ENCODE results near the gene CMPK1. TPM values are rescaled to one million over a fixed set of nuclear protein-coding genes. Genes with fewer than 3 reads are reported as not detected.

Gene CMPK1
- total and polyA plus RNA-seq, 2 experiments from 2014 or later = 21.6 to 40.0 TPM

DNA sequence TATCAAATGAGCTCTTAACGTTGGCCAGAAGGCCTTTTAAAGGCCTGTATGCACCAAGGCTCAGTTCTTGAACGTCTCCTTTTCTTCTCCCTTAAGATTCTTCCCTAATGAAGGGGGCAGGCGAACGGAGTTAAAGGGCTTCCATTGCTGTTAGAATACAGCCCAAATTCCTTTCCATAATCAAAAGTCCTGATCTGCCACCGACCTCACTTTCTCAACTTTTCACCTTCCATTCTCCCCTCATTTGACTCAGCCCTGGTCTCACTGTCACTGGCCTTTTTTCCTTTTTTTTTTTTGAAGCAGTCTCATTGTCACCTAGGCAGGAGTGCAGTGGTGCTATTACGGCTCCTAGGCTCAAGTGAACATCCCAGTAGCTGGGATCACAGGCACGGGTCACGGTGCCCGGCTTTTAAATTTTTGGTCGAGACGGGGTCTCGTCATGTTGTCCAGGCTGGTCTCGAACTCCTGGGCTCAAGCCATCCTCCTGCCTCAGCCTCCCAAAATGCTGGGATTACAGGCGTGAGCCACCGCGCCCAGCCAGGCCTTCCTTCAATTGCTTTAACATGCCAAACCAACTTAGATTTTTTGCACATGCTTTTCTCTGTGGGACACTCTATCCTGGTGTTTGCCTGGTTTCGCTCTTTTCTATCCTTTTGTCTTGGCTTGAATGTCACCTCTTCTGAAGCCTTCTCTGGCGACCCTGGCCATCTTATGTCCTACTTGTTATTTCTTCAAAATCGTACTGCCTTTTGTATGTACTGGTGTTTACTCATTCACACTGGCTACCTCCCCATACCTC lies 612 bp upstream of the CMPK1 start:
- TF ChIP-seq, protein P1, sequence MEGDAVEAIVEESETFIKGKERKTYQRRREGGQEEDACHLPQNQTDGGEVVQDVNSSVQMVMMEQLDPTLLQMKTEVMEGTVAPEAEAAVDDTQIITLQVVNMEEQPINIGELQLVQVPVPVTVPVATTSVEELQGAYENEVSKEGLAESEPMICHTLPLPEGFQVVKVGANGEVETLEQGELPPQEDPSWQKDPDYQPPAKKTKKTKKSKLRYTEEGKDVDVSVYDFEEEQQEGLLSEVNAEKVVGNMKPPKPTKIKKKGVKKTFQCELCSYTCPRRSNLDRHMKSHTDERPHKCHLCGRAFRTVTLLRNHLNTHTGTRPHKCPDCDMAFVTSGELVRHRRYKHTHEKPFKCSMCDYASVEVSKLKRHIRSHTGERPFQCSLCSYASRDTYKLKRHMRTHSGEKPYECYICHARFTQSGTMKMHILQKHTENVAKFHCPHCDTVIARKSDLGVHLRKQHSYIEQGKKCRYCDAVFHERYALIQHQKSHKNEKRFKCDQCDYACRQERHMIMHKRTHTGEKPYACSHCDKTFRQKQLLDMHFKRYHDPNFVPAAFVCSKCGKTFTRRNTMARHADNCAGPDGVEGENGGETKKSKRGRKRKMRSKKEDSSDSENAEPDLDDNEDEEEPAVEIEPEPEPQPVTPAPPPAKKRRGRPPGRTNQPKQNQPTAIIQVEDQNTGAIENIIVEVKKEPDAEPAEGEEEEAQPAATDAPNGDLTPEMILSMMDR (IDR thresholded peaks at IDR 0.05; ENCODE audit: low read depth, low read length) = no peak
- H3K9me3 ChIP-seq (ENCODE audit: low read depth) = no peaks in the 10 kb centered on the region
- DNase-seq (ENCODE audit: low read depth in 1 of 2, low spot score in 1 of 2) = no peak
- H3K4me3 ChIP-seq = peak overlapping the region; percentile 95
- H3K27me3 ChIP-seq = no peaks in the 10 kb centered on the region
- H3K36me3 ChIP-seq = no peaks in the 10 kb centered on the region
- peaks cover 12% of the 10 kb centered on the region for H3K4me1 ChIP-seq (ENCODE audit: low read depth)
- H3K27ac ChIP-seq = peak overlapping the region; percentile 96

DNA sequence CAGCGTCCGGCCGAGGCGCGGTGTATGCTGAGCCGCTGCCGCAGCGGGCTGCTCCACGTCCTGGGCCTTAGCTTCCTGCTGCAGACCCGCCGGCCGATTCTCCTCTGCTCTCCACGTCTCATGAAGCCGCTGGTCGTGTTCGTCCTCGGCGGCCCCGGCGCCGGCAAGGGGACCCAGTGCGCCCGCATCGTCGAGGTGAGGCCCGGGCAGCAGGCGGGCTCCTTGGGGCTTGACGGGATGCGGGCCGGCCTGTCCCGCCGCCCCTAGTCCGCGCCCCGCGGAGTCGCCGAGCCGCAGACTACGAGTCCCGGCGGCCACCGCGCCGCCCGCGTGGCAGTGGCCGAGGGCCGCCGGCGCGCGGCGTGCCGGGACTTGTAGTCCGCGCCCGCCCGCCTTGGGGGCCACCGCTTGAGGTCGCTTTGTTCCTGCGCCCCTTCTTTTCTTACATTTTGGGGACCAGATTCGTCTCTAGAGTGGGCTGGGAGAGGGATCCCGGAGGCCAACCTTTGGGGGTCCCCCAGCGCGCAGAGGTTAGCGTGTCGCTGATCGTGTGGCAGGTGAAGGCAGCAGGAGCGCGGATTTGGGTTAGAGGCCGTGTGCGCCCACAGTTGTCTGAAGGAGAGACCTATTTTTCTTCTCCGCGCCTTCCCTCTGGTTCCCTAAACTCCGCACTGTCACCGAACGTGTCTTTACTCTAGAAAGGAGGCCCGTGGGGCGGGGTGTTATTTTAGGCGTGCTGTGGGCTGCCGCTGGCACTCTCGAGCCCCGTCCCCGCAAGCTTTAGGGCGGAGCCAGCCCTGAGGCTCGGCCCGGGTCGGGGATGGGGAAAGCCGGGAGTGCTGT lies 553 bp downstream of the CMPK1 start:
- DNase-seq (ENCODE audit: low read depth in 1 of 2, low spot score in 1 of 2) = peak; percentile 81 to 92
- H3K9me3 ChIP-seq (ENCODE audit: low read depth) = no peaks in the 10 kb centered on the region
- H3K36me3 ChIP-seq = no peaks in the 10 kb centered on the region
- H3K4me3 ChIP-seq = peak overlapping the region; percentile 95
- TF ChIP-seq, protein P1 (IDR thresholded peaks at IDR 0.05; ENCODE audit: low read depth, low read length) = no peak
- peak overlapping the region; percentile 96 for H3K27ac ChIP-seq
- no peaks in the 10 kb centered on the region for H3K27me3 ChIP-seq
- peaks cover 12% of the 10 kb centered on the region for H3K4me1 ChIP-seq (ENCODE audit: low read depth)

DNA sequence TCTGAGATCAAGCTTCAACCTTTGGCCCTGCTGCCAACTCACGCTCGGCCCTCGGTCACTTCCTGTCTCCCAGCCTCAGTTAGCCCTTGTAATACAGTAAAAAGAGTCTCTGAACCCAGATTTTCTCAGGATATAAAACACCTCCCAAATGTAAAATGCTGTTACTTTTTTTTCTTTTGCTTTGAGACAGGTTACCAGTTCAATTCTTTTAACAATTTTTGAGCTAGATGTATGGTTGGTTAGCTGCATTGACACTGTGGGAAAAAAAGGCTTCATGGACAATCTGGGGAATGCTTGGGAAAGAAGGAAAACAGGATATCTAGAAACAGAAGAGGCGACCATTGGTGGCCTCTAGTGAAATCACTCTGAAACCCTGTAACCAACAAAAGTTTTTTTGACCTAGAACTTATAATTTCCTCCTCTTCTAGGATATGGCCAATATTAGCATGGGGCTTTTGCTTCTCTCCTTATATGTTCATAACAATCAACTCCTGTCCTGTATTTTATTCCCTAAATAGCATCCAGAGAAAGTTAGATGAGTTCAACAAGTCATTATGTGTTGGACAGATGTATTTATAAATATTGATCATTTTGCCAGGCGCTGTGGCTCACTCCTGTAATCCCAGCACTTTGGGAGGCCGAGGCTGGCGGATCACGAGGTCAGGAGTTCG lies 1.3 kb downstream of the CMPK1 start:
- H3K36me3 ChIP-seq = no peaks in the 10 kb centered on the region
- no peak for DNase-seq (ENCODE audit: low read depth in 1 of 2, low spot score in 1 of 2)
- TF ChIP-seq, protein P1 (IDR thresholded peaks at IDR 0.05; ENCODE audit: low read depth, low read length) = no peak
- H3K4me3 ChIP-seq = peak overlapping the region; percentile 95
- H3K4me1 ChIP-seq (ENCODE audit: low read depth) = peaks cover 12% of the 10 kb centered on the region
- no peaks in the 10 kb centered on the region for H3K9me3 ChIP-seq (ENCODE audit: low read depth)
- no peaks in the 10 kb centered on the region for H3K27me3 ChIP-seq
- H3K27ac ChIP-seq = peak overlapping the region; percentile 96

DNA sequence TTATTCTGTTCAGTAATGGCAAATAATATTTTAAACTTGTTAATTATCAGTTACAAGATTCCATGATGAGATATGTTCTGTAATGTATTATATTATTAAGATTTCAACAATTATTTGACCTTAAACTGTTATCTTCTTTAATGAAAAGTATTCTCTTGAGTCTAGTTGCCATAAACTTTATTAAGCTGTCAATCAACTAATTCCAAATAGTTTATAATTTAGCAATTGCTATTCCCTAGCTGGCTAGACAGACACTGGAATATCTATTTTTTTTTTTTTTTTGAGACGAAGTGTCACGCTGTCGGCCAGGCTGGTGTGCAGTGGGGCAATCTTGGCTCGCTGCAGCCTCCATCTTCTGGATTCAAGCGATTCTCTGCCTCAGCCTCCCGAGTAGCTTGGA lies 3.8 kb downstream of the CMPK1 start:
- Histone ChIP-seq H3K9me3 (ENCODE audit: low read depth) (no peaks in the 10 kb centered on the region), H3K36me3 (no peaks in the 10 kb centered on the region), H3K4me3 (no peak overlapping the region), H3K4me1 (ENCODE audit: low read depth) (peaks cover 10% of the 10 kb centered on the region), H3K27ac (no peak overlapping the region), H3K27me3 (no peaks in the 10 kb centered on the region)
- TF ChIP-seq, protein P1 (IDR thresholded peaks at IDR 0.05; ENCODE audit: low read depth, low read length) = no peak
- DNase-seq (ENCODE audit: low read depth in 1 of 2, low spot score in 1 of 2) = no peak

DNA sequence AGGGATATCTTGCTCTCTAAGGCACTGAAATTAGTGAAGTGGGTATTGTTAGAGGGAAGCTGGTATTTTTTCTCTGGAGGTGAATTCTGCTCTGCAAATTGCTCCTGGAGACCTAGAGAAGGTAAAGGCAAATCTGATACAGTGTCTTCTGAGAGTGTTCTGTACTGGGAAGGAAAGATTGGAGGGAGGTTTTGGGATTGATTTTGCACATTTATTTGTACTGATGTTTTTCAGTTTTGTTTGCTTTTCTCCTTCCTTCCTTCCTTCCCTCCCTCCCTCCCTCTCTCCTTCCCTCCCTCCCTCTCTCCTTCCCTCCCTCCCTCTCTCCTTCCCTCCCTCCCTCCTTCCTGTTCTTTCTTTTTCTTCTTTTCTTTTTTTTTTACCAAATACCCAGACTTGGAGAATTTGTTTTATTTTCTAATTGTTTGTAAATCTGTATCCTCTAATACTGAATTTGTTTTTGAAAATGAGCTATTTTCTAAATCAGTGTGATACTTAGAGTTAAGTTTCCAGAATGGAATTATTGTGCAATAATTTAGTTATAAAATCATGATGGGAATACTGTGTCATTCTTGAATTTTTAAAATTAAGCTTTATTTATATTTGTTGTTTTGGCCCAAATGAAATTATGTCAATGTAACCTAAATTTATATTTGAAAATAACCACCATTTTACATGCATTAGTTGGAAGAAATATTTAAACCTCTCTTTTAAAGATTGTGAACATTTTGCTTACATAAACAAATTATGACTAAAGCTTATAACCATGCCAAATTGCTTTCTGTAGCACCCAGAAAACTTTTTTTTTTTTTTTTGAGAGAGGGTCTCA lies 4.9 kb downstream of the CMPK1 start:
- no peaks in the 10 kb centered on the region for H3K9me3 ChIP-seq (ENCODE audit: low read depth)
- H3K27ac ChIP-seq = no peak overlapping the region
- no peak for DNase-seq (ENCODE audit: low read depth in 1 of 2, low spot score in 1 of 2)

More for the DNA sequence above, 4.9 kb downstream of the CMPK1 start:
- Histone ChIP-seq H3K4me1 (ENCODE audit: low read depth) (peaks cover 6% of the 10 kb centered on the region), H3K27me3 (no peaks in the 10 kb centered on the region), H3K36me3 (no peaks in the 10 kb centered on the region), H3K4me3 (no peak overlapping the region)
- TF ChIP-seq, protein P1 (IDR thresholded peaks at IDR 0.05; ENCODE audit: low read depth, low read length) = no peak

All from cardiac muscle cell (in vitro differentiated cells and primary cell).